ENCODE measurements around the gene GRIN3B.

The GRIN3B gene

DNA sequence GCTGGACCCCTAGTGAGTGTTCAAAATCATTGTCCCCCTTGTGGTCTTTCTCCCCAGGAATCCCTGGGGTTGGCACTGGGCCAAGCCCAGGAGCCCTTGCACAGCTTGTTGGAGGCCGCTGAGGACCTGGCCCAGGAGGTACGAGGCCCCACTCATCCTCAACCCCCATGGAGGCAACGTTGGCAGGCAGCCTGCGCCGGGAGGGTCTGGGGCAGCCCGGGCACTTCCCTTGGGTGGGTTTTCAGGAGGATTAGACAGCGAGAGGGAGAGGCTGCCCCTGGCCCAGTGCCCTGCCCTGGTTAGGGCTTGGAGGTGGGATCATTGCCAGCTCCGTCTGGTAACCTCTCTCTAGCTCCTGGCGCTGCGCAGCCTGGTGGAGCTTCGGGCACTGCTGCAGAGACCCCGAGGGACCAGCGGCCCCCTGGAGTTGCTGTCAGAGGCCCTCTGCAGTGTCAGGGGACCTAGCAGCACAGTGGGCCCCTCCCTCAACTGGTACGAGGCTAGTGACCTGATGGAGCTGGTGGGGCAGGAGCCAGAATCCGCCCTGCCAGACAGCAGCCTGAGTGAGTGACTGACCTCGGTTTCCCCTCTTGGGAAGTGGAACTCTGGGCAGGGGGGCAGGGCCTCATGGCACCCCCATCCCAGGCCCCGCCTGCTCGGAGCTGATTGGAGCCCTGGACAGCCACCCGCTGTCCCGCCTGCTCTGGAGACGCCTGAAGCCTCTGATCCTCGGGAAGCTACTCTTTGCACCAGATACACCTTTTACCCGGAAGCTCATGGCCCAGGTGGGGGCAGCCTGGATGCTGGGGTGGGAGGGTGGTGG lies 42.7 kb downstream of the GRIN3B start:
- no peak for DNase-seq (ENCODE audit: low read depth)

DNA sequence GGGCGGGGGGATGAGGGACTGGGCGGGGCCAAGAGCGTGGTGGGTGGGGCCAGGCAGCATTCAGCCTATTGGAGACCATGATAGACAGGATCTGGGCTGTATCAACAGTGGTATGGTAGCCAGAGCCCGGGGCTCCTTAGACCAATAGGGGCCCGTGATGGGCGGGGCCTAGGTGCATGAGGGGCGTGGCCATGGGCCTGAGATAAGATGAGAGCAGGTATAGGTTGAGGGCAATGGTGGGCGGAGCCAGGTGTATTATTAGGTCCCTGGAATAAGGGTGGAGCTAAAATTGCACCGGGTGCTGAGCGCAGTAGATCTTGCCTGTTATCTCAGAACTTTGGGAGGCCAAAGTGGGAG lies 45.0 kb downstream of the GRIN3B start:
- DNase-seq (ENCODE audit: low read depth) = no peak

DNA sequence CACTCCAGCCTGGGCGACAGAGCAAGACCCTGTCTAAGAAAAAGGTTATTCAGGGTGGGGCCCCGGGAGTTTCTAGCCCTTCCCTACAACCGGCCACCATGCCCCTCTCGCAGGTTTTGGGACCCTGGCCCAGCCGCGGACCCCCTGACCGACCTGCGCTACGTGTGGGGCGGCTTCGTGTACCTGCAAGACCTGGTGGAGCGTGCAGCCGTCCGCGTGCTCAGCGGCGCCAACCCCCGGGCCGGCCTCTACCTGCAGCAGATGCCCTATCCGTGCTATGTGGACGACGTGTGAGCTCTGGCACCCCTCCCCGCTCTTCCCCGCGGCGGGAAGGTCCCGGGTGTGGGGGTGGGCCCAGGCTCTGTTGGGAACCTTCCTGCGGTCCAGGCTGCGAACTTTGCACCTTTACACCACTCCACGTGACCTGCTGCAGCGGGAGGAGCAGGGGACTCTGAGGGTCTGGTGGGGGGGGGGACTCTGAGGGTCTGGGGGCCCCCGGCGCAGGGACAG lies 46.0 kb downstream of the GRIN3B start:
- DNase-seq (ENCODE audit: low read depth) = no peak

DNA sequence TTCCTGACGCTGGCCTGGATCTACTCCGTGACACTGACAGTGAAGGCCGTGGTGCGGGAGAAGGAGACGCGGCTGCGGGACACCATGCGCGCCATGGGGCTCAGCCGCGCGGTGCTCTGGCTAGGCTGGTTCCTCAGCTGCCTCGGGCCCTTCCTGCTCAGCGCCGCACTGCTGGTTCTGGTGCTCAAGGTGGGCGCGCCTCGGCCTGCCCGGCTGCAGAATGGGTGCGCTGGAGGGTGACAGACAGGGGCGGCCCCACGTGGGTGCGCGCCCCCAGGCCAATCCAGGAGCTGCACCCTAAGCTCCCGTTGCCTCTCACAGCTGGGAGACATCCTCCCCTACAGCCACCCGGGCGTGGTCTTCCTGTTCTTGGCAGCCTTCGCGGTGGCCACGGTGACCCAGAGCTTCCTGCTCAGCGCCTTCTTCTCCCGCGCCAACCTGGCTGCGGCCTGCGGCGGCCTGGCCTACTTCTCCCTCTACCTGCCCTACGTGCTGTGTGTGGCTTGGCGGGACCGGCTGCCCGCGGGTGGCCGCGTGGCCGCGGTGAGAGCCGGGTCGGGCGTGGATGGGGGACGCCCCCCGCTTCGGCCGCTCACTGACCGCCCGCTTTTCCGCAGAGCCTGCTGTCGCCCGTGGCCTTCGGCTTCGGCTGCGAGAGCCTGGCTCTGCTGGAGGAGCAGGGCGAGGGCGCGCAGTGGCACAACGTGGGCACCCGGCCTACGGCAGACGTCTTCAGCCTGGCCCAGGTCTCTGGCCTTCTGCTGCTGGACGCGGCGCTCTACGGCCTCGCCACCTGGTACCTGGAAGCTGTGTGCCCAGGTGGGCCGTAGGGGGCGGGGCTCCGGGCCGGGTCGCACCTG lies 46.8 kb downstream of the GRIN3B start:
- DNase-seq (ENCODE audit: low read depth) = no peak

DNA sequence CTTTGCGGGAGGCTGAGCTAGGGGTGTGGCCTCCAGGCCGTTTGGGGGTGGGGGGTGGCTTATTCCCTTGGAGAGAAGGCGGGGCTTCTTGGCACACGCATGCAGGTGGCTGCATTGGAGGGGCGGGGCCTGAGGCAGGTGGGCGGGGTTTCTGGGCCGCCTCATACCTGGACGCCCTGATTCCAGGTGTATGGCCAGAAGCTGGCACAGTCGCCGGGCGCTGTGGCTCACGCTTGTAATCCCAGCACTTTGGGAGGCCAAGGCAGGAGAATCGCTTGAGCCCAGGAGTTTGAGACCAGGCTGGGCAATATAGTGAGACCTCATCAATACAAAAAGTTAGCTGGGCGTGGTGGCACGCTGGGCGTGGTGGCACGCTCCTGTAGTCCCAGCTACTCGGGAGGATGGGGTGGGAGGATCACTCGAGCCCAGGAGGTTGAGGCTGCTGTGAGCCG lies 47.5 kb downstream of the GRIN3B start:
- no peak for DNase-seq (ENCODE audit: low read depth)

DNA sequence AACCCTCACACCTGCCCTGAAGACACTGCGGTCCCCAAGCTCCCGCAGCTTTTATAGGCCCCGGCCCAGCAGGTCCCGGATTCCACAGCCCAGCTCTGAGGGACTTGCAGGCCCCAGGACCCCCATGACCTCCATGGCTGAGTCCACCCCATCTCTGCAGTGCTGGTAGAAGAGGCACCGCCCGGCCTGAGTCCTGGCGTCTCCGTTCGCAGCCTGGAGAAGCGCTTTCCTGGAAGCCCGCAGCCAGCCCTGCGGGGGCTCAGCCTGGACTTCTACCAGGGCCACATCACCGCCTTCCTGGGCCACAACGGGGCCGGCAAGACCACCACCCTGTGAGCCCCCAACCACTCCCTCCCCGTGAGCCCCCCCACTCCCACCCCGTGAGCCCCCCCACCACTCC lies 48.9 kb downstream of the GRIN3B start:
- no peak for DNase-seq (ENCODE audit: low read depth)

DNA sequence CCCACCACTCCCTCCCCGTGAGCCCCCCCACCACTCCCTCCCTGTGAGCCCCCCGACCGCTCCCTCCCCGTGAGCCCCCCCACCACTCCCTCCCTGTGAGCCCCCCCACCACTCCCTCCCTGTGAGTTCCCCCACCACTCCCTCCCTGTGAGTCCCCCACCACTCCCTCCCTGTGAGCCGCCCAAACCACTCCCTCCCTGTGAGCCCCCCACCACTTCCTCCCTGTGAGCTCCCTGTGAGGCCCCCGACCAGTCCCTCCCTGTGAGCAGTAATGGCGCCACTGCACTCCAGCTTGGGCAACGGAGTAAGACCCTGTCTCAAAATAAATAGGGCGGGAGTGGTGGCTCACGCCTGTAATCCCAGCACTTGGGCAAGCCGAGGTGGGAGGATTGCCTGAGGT lies 49.6 kb downstream of the GRIN3B start:
- no peak for DNase-seq (ENCODE audit: low read depth)

DNA sequence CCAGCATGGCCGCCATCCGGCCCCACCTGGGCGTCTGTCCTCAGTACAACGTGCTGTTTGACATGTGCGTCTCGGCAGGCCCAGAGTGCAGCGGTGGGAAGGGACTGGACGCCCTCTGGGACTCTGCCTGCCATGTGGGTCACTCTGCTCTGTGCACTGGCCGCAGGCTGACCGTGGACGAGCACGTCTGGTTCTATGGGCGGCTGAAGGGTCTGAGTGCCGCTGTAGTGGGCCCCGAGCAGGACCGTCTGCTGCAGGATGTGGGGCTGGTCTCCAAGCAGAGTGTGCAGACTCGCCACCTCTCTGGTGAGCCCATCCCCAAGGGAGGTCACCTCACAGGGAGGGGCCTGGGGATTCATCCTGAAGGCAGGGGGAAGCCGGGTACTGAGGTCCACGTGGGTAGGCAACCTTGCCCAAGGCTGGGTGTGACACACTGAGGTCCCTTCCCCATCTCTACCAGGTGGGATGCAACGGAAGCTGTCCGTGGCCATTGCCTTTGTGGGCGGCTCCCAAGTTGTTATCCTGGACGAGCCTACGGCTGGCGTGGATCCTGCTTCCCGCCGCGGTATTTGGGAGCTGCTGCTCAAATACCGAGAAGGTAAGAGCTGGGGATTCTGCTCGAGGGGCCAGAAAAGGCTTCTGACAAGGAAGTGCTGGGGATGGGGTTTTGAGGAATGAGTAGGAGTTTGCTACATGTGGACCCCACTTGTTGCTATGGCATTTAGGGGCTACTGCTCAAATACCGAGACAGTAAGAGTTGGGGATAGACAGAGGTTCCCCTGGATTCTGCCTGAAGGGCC lies 51.0 kb downstream of the GRIN3B start:
- no peak for DNase-seq (ENCODE audit: low read depth)

DNA sequence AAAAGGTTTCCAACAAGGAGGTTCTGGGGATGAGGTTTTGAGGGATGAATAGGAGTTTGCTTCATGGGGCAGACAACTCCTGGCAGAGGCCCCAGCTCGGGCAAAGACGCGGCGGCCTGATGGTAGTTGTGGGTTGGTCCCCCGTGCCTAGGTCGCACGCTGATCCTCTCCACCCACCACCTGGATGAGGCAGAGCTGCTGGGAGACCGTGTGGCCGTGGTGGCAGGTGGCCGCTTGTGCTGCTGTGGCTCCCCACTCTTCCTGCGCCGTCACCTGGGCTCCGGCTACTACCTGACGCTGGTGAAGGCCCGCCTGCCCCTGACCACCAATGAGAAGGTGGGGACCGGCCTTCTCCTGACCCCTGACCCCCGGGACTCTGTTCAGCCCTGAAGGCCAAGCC lies 51.6 kb downstream of the GRIN3B start:
- DNase-seq (ENCODE audit: low read depth) = no peak

DNA sequence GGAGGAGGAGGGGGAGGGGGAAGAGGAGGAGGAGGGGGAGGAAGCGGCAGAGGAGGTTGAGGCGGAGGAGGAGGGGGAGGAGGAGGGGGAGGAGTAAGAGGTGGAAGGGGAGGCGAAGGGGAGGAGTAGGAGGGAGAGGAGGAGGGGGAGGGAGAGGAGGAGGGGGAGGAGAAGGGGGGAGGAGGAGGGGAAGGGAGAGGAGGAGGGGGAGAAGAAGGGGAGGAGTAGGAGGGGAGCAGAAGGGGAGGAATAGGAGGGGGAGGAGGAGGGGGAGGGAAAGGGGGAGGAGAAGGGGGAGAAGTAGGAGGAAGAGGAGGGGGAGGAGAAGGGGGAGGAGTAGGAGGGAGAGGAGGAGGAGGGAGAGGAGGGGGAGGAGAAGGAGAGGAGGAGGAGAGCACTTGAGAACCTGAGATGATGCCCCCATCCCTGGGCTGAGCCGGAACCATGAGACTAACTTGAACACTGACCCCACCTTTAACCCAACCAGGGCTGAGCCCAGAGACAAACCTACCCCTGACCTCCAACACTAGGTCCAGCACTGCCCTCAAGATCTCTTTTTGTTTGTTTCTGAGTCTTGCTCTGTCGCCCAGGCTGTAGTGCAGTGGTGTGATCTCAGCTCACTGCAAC lies 52.2 kb downstream of the GRIN3B start:
- no peak for DNase-seq (ENCODE audit: low read depth)

DNA sequence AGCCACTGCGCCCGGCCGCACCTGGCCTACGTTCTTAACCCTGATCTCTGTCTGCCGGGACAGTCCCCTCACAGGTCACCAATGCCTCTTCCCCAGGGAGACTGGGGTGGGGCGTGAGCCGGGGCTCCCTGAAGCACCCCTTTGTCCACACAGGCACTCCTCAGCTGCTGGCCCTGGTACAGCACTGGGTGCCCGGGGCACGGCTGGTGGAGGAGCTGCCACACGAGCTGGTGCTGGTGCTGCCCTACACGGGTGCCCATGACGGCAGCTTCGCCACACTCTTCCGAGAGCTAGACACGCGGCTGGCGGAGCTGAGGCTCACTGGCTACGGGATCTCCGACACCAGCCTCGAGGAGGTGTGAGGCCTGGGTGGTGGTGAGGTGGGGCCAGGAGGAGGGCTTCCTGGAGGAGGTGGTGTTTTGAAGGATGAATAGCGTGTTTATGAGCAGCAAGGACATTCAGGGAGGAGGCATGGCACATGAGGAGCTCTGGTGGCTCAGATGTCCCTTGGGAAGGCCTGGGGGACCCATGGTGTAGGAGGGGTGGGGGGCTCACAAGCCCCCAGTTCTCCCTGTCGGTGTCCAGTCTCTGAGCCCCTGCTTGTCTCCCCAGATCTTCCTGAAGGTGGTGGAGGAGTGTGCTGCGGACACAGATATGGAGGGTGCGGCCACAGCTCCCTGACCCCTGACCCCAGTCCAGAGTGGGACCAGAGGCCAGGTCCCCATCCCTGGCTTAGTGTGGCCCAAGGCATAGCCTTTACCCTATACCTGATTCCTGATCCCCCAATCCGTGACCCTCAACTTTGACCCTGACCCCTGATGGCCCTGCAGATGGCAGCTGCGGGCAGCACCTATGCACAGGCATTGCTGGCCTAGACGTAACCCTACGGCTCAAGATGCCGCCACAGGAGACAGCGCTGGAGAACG lies 53.2 kb downstream of the GRIN3B start:
- no peak for DNase-seq (ENCODE audit: low read depth)

DNA sequence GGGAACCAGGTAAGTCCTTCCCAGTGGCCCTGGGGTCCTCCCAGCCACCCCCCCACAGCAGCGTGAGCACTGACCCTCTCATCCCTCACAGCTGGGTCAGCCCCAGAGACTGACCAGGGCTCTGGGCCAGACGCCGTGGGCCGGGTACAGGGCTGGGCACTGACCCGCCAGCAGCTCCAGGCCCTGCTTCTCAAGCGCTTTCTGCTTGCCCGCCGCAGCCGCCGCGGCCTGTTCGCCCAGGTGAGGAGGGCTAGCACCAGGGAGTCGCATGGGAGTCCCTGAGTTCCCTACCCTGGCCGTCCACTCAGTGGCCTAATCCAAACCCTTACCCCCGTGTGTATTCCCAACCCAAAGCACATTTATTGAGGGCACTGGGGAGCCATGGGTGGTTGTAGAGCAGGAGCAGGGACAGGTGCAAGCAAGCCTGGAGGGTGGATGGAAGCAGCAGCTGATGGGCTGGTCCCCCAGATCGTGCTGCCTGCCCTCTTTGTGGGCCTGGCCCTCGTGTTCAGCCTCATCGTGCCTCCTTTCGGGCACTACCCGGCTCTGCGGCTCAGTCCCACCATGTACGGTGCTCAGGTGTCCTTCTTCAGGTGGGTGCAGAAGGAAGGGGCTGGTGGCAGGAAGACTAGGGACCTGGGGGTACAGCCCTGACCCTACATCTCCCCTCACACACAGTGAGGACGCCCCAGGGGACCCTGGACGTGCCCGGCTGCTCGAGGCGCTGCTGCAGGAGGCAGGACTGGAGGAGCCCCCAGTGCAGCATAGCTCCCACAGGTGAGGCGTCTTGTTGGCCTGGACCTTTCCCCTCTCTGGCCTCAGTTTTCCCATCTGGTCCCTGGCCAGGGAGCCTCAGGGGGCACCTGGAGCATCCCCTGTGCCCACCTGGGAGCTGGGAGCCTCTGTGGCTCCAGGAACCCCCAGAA lies 54.1 kb downstream of the GRIN3B start:
- no peak for DNase-seq (ENCODE audit: low read depth)

DNA sequence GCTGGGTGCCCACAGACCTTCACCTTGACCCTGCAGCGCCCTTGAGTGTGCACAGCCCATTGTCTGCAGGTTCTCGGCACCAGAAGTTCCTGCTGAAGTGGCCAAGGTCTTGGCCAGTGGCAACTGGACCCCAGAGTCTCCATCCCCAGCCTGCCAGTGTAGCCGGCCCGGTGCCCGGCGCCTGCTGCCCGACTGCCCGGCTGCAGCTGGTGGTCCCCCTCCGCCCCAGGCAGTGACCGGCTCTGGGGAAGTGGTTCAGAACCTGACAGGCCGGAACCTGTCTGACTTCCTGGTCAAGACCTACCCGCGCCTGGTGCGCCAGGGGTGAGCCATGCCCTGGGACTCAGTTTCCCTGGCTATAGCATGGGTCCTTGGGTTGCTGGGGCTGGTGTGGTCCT lies 54.8 kb downstream of the GRIN3B start:
- no peak for DNase-seq (ENCODE audit: low read depth)

DNA sequence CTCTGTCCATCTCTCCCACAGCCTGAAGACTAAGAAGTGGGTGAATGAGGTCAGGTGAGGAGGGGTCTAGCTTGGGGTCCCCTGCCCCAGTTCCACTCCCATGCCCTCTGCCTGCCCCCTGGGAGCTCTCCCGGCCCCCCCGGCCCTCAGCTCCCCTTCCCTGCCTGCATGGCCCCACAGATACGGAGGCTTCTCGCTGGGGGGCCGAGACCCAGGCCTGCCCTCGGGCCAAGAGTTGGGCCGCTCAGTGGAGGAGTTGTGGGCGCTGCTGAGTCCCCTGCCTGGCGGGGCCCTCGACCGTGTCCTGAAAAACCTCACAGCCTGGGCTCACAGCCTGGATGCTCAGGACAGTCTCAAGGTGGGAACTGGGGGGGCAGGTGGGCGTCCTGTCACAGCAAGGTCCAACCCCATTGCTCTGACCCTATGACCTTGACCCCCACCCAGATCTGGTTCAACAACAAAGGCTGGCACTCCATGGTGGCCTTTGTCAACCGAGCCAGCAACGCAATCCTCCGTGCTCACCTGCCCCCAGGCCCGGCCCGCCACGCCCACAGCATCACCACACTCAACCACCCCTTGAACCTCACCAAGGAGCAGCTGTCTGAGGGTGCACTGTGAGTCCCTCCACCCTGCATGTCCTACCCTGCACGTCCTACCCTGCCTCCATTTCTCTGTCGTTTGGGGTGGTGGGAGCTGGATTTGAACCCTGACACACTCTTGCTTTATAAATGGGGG lies 55.8 kb downstream of the GRIN3B start:
- no peak for DNase-seq (ENCODE audit: low read depth)

DNA sequence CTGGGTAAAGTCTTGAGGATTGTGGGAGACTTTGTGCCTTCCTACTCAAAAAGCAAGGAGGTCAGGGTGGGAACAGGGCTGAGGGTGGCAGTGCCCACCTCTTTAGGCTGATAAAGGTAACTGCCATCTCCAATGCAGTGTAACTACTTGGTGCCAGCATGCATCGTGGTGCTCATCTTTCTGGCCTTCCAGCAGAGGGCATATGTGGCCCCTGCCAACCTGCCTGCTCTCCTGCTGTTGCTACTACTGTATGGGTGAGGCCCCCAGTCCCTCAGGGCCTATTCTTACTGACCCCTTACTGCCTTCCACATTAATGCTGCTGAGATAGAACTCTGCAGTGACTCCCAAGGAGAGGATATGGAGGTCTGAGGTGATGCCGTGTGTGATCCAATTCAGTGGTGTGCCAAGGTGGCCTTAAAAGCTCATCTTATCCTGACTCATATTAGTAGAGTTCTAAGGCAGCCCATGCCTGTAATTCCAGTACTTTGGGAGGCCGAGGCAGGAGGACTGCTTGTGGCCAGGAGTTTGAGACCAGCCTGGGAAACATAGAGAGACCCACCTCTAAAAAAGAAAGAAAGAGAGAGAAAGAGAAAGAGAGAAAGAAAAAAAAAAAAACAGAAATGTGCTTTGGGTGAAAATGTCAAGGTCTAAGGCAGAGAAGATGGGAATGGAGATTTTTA lies 57.1 kb downstream of the GRIN3B start:
- DNase-seq (ENCODE audit: low read depth) = no peak

DNA sequence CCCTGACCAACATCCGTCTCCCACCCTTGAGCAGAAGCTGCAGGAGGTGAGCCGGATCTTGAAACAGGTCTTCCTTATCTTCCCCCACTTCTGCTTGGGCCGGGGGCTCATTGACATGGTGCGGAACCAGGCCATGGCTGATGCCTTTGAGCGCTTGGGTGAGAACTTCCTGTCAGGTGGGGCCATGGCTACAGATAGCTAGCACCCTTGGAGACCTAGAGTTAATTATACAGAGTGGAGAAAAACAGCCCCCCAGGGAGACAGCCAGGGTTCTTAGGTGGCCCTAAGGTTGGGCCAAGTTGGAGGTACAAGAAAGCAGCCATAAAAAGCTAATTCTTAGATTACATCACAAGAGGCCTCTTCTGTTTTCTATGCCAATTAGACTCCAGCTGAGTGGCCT lies 57.9 kb downstream of the GRIN3B start:
- DNase-seq (ENCODE audit: low read depth) = no peak

Data from fibroblast of the conjunctiva (primary cell).